ENCODE data around the gene CNBD2.
"Not testable (repeated sequence)": the region's sequence is repeated elsewhere in the genome, so short reads cannot be mapped to it uniquely, and the experiment has no call there.

The CNBD2 gene

GRCh38 chr20:35975576-35976373 is 7.4 kb downstream of the CNBD2 start:
- DNase-seq = no peak

- no peak for DNase-seq
Measured at GRCh38 chr20:35978041-35978513, 9.7 kb downstream of the CNBD2 start.

GRCh38 chr20:35979544-35979943 is 11.2 kb downstream of the CNBD2 start:
- DNase-seq = no peak

GRCh38 chr20:35981969-35982368 is 13.6 kb downstream of the CNBD2 start:
- no peak for DNase-seq

DNA sequence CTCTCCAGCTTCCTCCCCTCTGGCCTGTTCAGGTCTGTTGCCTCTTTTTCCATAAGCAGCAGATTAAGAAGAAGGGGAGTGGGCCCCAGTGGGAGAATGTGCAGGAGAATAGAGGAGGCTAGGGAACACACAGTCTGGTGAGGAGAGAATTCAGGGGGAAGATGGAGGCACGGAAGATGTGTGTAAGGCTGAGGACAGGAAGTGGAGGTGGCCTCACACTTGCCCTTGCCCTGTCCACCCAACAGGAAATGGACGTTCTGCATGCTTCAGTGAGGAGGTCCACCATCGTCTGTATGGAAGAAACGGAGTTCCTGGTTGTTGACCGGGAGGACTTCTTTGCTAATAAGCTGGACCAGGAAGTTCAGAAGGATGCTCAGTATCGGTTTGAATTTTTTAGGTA is 16.0 kb downstream of the CNBD2 start:
- no peak for DNase-seq

GRCh38 chr20:35985806-35986205 is 17.4 kb downstream of the CNBD2 start:
- DNase-seq = no peak

- DNase-seq = no peak
Measured at GRCh38 chr20:35988910-35989463, 20.6 kb downstream of the CNBD2 start.

GRCh38 chr20:35991142-35991771 is 22.9 kb downstream of the CNBD2 start:
- no peak for DNase-seq

- DNase-seq = peak; percentile 42
Measured at GRCh38 chr20:35992713-35993335, 24.4 kb downstream of the CNBD2 start.

GRCh38 chr20:35994994-35995453 is 26.6 kb downstream of the CNBD2 start:
- peak; percentile 50 for DNase-seq

GRCh38 chr20:35996492-35996891 is 28.1 kb downstream of the CNBD2 start:
- not testable (repeated sequence) for DNase-seq

DNA sequence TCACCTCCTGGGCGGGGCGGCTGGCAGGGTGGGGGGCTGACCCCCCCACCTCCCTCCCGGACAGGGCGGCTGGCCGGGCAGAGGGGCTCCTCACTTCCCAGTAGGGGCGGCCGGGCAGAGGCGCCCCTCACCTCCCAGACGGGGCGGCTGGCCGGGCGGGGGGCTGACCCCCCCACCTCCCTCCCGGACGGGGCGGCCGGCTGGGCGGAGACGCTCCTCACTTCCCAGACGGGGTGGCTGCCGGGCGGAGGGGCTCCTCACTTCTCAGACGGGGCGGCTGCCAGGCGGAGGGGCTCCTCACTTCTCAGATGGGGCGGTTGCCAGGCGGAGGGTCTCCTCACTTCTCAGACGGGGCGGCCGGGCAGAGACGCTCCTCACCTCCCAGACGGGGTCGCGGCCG is 32.9 kb downstream of the CNBD2 start:
- DNase-seq = not testable (repeated sequence)

DNA sequence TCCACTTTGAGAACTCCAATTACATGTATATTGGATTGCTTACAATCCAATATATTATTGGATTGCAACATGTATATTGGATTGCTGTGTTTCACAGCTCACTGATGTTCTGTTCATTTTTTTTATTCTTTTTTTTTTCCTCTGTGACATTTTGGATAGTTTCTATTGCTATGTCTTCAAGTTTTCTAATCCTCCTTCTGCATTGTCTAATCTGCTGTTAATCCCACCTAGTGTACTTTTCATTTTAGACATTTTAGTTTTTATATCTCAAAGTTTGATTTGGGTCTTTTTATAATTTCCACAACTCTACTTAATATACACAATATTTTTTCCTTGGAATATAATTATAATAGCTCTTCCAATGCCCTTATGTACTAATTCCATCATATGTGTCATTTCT is 34.5 kb downstream of the CNBD2 start:
- no peak for DNase-seq

DNA sequence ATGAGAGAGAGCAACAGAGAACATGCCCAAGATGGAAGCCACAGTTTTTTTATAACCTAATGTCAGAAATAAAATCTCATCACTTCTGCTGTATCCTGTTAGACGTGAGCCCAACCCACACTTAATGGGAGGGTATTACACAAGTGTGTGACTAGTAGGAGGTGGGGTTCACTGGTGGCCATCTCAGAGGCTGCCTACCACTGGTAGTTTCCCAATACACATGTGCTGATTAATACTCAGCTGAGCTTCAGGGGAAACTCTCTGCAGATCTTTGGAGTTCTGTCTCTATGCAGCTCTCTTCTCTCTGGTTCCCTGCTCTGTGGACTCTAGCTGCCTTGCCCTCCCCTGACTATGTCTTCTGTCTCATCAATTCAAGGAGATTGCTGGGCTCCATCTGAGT is 35.7 kb downstream of the CNBD2 start:
- DNase-seq = no peak

GRCh38 chr20:36008461-36009035 is 40.2 kb downstream of the CNBD2 start:
- no peak for DNase-seq

GRCh38 chr20:36010076-36010475 is 41.7 kb downstream of the CNBD2 start:
- no peak for DNase-seq

DNA sequence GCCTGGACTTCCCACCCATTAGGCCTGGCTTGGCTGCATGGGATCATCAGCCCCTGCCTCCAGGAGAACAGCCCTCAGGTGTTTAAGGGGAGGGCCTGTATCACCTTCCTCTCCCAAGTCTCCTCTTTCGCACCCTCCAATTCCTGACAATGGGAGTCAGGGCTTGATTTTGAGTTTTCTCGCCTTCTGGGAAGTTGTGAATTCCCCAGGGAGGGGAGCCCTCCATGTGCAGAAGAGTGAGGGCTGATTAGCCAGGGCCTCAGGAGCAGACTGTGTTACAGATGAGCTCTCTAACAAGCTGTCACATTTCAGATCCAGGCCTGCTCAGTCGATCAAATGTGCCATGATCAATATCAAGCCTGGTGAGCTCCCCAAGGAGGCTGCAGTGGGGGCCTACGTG is 42.4 kb downstream of the CNBD2 start:
- DNase-seq = no peak

DNA sequence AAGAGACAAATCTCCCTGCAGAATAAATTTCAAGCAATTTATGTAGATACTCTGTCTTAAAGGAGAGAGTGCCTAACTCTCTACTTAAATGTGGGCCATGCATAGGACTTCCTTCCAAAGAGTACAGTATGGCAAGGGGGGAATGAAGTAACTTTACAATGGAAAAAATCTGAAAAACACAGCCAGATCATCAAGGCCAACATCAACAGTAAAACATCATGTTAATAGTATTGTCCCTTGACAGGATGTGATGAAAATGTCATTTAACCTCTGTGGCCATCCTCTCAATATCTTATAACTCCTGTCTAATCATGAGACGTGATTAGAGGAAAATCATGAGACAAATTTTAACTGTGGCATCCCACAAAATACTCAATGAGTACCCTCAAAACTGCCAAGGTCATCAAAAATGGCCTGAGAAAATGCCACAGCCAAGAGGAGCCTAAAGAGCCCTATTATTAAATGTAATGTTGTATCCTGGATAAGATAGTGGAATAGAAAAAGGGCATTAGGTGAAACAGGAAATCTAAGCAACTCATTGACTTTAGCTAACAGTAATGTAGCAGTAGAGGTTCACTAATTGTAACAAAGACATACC is 47.5 kb downstream of the CNBD2 start:
- DNase-seq = no peak

GRCh38 chr20:36017048-36017951 is 48.9 kb downstream of the CNBD2 start:
- DNase-seq = no peak

DNA sequence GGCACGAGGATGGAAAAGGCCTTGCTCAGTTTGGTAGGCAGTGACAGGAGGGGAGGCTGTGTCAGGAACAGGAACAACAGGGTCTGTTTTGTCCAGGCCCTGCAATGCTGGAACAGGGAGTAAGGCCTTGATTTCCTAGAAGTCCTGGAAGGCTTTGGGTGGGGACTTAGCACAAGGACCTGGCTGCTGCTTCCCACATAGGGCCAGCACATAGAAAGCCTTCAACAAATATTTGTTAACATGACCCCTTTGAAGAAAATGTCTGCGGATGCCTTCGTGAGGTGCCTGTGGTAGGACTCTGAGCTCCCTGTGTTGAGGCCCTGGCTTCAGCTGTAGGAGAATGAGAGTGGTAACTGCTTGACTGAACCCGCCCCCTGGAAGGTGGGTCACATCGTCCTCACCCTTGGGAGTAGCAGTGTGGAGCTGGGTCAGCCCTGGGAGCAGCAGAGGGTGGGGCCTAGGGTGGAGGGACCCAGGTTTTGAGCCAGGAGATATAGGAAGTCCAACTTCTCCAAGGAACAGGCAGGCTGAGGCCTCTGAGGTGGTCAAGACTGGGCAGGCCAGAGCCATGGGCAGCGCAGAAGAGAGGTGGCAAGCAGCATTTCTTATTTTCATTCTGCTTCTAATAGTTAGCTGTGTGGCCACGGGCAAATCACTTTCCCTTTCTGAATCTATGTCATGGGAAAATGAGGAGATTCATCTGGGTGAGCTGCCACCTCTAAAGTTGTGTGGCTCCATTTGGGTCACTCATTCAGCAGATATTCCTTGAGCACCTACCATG is 50.0 kb downstream of the CNBD2 start:
- no peak for DNase-seq

DNA sequence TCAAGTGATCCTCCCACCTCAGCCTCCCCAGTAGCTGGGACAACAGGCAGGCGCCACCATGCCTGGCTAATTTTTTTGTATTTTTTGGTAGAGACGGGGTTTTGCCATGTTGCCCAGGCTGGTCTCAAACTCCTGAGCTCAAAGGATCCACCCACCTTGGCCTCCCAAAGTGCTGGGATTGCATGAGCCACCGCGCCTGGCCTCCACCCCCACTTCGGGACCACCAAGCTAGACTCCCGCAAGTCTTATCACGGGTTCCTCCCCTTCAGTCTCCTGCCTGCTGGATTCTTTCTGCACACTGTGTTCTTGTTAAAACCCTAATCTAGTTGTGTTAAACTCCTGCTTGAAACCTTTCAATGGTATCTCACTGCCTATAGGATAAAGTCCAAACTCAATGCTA is 57.7 kb downstream of the CNBD2 start:
- not testable (repeated sequence) for DNase-seq
